Fibroblast of pulmonary artery (primary cell): ENCODE measurements around the gene PRAMEF20.
"Not testable (repeated sequence)": the region's sequence is repeated elsewhere in the genome, so short reads cannot be mapped to it uniquely, and the experiment has no call there.

Experiments used
- DNase-seq: peaks from one replicate; pipeline ENCODE4 v3.0.0-alpha.2; 2010; ENCODE audit warnings: low read depth
- H3K4me3 ChIP-seq: replicated peaks from 2 replicates; pipeline ENCODE4 v1.5.1; 2011; ENCODE audit warnings: low read depth, mild to moderate bottlenecking, control low read depth, low read length, moderate library complexity
- CTCF ChIP-seq: IDR thresholded peaks from 2 replicates; pipeline ENCODE4 v1.5.1; 2011; ENCODE audit warnings: mild to moderate bottlenecking, control low read depth, low read length, inconsistent platforms; ENCODE audit errors: missing control alignments

The PRAMEF20 gene

GRCh38 chr1:13410150-13410549 is at the start of gene PRAMEF20:
Gene PRAMEF20 (plus strand): TSS chr1:13410450. CDS start chr1:13416355, 5,905 bp downstream.
- DNase-seq, H3K4me3 ChIP-seq: not testable (repeated sequence)

- not testable (repeated sequence) for DNase-seq, H3K4me3 ChIP-seq
Measured at GRCh38 chr1:13362364-13362763, 47.9 kb upstream of the PRAMEF20 start.

GRCh38 chr1:13364928-13365327 is 45.3 kb upstream of the PRAMEF20 start:
- H3K4me3 ChIP-seq, DNase-seq: not testable (repeated sequence)

GRCh38 chr1:13366536-13366935 is 43.7 kb upstream of the PRAMEF20 start:
- not testable (repeated sequence) for H3K4me3 ChIP-seq, DNase-seq

- DNase-seq, H3K4me3 ChIP-seq: not testable (repeated sequence)
Measured at GRCh38 chr1:13368544-13368943, 41.7 kb upstream of the PRAMEF20 start.

GRCh38 chr1:13378983-13379382 is 31.3 kb upstream of the PRAMEF20 start:
- not testable (repeated sequence) for H3K4me3 ChIP-seq, DNase-seq

- DNase-seq, H3K4me3 ChIP-seq: not testable (repeated sequence)
Measured at GRCh38 chr1:13380380-13380779, 29.9 kb upstream of the PRAMEF20 start.

GRCh38 chr1:13389332-13389731 is 20.9 kb upstream of the PRAMEF20 start, which contains the start of gene PRAMEF17:
Gene PRAMEF17 (plus strand): TSS chr1:13389632. CDS start chr1:13389658, 26 bp downstream.
- H3K4me3 ChIP-seq, DNase-seq: not testable (repeated sequence)

- not testable (repeated sequence) for H3K4me3 ChIP-seq, DNase-seq
Measured at GRCh38 chr1:13393004-13393403, 17.2 kb upstream of the PRAMEF20 start.

GRCh38 chr1:13394761-13395160 is 15.5 kb upstream of the PRAMEF20 start:
- not testable (repeated sequence) for H3K4me3 ChIP-seq, DNase-seq

- not testable (repeated sequence) for DNase-seq, H3K4me3 ChIP-seq
Measured at GRCh38 chr1:13395311-13395710, 14.9 kb upstream of the PRAMEF20 start.

- TF ChIP-seq CTCF, result no peak
- DNase-seq, result no peak
Measured at GRCh38 chr1:13407811-13408210, 2.4 kb upstream of the PRAMEF20 start.

GRCh38 chr1:13430495-13430894 is 20.2 kb downstream of the PRAMEF20 start:
- no peak for DNase-seq
- TF ChIP-seq CTCF, result no peak
- no peak overlapping the region for H3K4me3 ChIP-seq

More at GRCh38 chr1:13407811-13408210, 2.4 kb upstream of the PRAMEF20 start:
- no peak overlapping the region for H3K4me3 ChIP-seq
